ENCODE data around the gene ATOH8.
"Not testable (repeated sequence)": the region's sequence is repeated elsewhere in the genome, so short reads cannot be mapped to it uniquely, and the experiment has no call there.

The ATOH8 gene

DNA sequence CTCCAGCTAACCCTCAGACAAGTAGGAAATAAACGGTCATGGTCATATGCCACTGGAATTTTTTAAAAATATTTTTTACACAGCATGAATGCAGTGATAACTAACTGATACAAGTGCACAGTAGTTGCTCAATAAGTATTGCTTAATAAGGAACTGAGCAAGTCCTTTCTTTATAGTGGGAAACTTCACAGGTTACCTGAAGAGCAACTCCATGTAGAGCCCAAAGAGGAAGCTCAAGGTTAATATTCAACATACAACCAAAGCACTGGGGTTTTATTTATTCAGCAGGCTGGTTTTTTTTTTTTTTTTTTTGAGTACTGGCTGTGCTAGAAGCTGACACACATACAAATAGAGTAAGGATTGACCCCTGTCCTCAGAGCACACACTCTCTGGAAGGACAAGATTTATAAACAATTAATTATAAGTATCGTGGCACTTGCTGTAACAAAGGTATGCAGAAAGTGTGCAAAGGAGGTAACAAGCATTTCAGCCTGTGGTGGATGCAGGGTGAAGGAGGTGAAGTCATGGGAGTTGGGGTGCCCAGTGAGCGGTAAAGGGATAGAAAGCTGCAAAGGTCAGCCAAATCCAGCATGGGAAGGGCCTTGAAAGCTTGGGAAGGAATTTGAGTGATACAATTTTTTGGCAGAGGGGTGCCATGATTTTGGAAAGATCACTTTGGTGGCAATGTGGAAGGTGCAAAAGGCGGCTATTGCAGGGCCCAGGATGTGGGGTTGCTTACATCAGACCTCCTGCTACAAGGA is 52.7 kb downstream of the ATOH8 start:
- DNase-seq = no peak

DNA sequence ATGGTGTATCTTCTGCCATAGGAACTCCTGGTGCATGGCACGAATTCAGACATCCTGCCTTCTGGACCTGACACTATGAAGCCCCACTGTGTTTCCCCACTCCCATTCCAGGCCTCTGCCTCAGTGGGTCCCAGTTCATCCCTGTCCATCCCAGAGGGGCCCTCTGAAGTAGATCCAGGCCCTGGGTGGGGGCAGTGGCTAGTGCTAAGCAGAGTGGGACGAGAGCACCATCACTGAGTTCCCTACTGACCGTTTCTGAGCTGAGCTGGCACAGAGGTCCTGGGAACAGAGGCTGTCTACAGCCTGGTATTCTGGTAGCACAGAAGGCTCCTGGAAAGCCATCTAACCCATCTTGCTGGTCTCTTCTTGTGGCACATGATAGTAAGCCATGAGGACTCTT is 54.0 kb downstream of the ATOH8 start:
- DNase-seq = no peak

DNA sequence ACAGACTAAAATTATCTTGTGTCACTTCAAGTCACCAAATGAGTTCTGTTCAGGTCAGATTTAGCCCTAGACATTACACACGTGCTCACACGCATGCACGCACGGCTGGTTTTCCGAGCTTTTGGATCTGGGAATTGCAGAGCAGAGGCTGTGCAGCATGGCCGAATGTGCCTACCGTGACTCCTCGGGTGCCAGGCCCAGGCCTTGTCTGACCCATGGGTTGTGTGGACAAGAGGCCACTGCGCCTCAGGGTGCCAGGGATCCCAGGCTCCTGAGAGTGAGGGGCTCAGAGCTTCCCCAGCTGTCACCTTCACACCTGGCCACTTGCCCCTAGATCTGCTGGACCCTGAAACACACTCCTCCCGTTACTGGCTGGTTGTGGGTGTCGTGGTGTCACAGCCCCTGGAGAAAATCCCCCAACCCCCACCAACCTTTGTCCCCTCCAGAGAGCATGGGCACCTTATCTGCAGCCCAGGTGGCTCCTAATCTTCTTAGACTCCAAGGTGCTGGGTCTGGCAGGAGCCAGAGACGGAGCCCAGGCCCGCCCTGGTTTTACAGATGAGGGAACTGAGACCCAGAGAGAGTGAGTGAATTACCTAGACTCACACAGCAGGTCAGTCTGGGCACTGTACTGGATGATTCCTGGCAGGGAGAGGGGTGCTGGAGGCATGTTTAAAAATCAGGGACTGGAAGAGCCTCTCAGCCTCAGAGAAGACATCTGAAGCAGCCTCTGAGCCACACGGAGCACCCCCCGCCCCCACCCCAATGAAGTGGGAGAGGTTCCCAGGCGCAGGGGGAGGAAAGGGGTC is 56.8 kb downstream of the ATOH8 start:
- DNase-seq = no peak

DNA sequence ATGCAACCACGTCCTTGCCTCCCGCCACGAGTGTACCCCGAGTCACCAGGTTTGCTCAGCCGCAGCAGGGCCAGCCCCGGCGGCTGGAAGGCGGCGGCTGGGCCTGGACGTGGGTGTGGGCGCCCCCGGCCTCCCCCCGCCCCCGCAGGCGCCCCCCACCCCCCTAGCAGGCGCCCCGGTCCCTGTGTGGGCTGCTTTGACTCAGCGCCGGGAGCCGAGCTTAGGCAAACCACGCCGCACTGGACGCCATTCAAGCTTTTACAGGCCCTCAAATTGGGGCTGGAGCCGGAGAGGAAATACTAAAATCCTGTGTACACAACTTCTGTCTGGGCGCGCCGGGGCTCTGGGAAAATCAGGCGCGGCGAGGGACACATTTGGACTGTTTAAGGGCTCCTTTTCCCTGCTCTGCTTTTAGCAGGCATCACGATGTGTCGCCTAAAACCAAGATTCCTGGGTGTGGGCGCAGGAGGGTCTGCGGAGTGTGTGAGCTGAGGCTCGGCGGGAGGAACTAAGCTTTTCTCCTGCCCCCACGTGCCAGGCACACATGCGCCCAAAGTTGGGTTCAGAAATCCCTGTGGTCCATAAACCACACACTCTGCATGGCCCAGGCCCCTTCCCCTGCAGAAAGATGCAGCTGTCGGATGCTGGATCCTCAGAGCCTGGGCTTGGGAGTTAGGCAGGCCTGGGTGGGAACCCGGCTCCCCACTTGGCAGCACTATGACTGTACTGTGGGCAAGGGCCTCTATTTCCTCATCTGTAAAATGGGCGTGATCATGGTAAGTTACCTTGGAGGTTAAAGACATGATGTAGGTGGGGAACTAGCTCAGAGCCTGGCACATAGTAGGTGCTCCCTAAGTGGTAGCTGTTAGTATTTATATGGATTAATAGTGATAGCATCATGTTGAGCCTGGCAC is 57.6 kb downstream of the ATOH8 start:
- DNase-seq = peak; percentile 85

DNA sequence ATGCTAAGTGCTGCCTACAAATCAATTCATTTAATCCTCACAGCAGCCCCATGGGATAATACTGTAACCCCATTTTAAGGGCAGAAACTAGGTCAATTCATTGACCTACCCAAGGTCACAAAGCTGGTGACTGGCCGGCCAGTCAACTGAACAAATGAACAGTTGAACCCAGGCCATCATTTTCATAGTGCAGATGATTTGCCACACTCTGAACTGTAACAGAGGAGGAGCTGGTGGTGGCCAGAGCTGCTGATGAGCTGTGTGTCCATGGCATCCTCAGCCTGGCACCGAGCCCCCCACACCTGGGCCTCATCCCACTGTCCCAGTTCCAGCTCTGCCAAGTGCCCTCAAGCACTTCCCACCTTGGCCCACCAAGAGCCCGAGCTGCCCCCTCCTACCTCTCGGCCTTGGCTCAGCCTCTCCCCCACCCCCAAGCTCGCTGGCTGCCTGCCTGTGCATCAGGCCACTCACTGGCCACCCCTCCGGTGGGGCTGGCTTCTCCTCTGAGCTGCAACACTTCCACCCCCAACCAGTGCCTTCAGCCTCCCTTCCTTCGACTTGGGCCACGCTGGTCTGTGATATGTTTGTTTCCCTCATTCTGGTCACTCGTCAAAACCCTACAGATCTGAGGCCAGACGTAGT is 58.4 kb downstream of the ATOH8 start:
- no peak for DNase-seq

DNA sequence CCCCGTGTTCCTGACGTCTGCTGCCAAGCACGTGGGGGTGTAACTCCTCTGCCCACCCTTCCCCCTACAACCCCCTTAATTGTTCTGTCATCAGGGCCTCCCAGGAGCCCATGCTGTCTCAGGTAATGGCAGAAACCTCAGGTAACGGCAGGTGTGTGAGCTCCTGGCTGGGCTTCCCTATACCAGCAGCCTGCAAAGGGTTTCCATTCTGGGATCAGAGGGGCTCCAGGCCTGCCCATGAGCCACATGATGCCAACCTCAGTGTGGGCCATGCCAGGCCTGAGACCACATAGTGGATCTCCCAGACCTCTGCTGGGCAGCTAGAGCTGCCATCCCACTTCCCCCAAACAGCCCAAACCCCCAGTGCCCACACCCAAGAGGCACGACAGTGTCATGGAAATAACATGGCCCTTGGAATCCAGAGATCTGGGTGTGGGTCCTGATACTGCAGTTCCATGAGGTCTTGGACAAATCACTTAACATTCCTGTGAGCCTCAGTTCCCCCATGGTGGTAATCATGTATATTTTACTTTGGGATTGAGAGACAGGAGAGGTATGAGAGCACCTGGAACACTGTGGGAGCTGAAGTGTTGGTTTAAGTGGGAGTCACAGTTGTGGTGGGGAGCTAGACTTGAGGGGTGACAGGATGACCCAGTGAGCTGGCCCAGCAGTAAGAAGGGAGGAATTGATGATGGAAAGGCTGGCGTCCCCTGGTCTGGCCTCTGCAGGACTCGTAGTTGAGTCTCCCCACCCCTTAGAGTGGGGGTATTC is 59.6 kb downstream of the ATOH8 start:
- no peak for DNase-seq

DNA sequence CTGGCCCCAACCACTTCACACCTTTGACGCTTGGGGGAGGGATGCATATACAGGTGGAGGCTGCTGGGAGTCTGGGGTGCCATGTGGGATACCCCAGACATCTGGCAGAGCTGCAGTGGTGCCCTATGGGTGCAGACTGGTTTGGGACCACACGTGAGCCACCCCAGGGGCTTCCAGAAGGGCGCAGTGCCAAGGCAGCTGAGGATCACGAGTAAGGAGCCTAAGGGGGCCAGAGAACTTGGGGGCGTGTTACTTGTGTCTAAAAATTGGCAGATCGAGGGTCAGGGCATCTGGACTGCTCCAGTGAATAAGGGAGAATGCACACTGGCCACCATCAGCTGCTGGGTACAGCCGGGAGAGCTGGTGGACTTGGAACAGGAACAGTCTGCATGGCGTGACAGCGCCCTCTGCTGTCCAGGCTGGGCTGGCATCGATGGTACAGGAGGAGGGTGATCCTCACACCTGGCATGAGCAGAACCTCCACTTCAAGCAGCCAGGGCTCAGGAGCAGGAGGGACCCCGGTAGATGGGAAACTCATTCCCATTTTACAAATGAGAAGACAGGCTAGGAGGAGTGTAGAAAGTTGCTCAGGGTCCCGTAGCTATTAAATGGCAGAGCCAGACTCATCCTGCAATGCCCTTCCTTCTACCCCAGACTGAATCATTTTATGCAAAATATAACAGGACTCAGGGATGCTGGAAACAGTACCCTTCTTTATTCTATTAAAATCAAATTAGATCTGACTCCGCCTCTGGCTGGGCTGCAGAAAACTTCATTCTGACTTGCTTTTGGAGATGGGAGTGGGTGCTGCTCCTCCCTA is 60.4 kb downstream of the ATOH8 start:
- peak; percentile 84 for DNase-seq

DNA sequence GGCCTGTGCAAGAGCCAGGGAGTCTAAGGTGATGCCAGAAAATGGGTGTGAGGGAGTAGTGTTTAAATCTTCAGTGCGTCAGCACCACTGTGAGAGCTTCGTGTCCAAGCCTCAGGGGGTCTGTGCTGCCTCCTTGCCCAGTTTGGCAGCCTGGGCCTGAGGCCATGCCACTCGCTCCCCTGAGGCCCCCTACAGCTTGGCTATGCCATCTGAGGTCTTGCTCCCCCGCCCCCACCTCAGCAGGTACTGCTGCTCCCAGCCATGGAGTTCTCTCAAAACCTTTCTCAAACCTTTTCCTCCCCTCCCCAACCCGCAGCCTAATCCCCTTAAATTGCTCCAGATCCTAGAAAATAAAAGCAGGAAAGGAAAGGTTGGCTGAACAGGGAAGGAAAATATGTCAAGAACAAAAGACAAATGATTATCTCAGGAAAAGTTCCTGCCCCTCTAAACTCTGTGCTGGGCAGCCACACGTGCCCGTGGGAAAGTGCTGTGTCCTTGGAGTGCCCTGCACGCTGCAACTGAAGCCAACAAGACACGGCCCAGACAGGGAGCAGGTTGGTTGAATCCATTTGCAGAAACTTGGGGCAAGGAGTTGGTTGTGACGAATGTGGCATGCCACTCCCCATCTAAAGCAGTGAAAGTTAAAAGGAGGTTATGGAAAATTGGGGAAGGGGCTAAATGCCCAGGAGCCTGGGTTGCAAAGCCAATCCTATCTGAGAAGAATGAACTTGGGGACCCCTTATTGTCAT is 61.2 kb downstream of the ATOH8 start:
- no peak for DNase-seq

DNA sequence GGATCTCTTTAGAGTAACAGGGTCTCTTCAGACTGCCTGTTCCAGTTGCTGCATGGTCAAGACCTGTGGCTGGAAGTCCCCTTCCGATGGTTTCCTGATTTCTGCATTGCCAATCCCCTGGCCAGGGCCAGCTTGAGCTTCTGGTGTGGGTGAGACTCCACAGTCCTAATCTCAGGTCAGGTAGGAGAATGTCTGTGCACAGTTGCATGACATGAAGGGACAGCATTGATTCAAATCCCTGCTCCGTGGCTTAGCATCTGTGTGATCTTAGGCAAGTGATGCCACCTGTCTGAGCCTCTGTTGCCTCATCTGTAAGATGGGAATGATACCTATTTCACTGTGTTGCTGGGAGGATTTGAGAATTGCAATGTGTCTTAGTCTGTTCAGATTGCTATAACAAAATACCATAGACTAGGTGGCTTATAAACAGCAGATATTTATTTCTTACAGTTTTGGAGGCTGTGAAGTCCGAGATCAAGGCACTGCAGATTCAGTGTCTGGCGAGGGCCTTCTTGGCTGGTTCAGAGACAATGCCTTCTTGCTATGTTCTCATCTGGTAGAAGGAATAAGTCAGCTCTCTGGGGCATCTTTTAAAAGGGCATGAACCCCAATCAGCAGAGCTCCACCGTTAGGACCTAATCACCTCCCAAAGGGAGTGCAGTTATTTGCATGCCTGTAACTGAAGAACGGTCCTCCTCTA is 66.2 kb downstream of the ATOH8 start:
- no peak for DNase-seq

DNA sequence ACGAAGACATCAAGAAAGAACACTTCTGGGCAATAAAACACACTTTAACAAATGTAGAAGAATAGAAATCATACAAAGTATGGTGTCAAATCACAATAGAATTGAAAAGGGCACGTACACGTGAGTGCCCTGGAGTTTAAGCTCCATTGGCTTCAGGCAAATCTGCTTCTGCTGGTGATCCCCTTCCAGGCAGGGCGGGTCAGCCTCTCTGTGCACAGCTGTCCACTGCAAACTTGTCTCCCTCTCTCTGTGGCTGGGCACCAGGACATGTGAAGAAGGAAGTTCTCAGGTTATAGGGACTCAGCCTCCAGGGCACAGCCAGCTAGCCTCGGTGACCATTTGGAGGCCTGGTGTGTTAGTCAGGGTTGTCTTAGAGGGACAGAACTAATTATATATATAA is 69.0 kb downstream of the ATOH8 start:
- no peak for DNase-seq

DNA sequence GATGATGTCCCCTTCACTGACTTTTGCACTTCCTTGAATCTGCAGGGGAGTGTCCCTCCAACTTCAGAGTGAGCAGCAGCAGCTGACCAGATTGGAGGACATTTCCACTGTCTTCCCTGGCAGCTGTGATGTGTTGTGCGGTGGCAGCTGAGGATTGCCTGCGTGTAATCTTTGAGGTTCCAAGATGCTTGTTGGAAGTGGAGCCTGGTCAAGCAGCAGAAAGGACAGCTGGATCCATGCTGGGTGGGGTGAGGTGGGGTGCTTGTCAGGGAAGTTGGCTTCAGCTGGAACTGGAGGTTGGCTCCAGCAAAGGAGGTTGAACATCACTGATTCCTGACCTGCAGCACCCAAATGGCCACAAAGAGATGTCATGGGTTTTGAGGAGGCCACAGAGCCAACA is 70.2 kb downstream of the ATOH8 start:
- no peak for DNase-seq

DNA sequence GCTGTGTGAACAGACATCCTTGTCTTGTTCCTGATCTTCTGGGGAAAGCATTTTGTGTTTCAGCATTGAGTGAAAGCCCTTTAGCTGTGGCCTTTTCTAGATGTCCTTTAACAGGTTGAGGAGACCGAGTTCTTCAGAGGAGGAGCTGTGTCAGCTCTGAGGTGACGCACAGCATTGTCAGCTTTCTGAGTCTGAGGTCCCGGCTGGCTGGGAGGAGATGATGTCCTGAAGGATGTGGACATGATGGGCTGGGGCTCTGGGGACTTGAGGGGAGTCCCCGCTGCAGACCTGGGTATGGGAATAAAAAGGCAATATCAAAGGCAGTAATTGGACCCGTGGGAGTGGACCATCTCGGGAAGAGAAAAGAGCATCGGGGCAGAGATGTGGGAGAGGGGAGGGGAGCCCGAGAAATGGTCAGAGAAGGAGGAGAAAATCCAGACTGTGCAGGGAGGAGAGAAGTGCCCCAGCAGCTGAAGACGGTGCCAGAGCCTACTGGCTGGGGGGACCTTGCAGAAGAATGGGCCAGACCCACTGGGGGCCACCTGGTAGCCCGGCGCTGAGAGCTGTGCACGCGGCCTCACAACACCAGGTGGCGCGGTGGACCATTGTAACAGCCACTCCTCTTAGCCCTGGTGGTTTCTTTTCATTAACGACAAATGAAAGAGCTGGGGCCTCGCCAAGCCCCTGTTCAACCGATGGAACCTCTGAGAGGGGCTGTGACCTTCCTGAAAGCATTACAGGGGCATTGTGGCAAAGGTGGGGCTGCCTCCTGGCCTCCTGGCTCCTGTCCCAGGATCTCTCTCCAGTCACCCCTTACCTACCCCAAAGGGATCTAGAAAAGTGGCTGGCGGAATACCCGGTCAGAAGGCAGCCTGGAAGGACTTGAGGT is 73.4 kb downstream of the ATOH8 start:
- DNase-seq = peak; percentile 70

DNA sequence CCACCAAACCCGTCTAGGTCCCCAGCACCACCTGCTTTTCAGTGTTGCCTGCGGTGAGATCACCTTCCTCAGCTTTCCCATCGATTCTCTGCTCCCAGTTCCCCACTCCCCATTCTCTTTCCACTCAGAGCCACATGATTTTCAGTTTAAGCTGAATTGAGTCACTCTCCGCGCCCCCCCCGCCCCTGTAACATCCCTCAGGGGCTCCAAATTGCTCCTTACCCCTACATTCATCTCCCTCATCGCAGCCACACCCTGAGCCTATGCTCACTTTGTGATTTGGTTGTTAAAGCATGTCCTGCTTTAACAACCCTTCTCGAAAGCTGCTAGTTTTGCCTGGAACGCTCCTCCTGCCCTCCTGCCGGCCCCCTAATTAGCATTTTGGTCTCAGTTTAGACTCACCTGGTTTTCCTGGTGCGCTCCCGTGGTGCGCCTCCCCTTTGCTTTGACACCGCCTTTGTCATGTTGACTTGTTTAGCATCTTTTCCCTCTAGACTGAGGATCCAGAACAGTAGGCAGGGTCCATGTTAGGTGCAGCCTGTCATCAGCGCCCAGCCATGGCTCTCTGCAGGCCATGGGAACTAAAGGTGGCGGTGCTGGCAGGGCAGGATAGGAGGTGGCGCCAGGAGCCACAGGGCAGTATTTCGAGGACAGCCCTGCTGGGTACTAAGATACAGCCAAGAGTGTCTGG is 74.2 kb downstream of the ATOH8 start:
- no peak for DNase-seq

DNA sequence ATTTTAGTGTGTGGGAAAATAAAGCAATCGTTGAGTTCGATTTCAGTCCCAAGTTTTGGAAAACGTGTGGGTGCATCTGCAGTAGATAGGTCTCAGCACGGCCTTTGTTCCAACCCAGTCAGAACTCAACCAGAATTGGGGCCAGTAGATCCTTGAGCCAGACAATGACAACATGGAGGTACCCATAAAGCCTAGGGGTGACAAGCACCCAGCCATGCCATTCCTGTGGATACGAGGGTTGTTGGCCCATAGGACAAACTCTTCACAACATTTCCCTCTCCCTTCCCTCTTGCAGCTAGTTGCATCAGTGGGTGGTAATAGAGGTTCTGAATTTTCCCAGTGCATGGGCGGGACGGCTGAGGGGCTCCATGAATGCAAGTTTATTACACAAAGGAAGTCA is 74.9 kb downstream of the ATOH8 start:
- peak; percentile 59 for DNase-seq

DNA sequence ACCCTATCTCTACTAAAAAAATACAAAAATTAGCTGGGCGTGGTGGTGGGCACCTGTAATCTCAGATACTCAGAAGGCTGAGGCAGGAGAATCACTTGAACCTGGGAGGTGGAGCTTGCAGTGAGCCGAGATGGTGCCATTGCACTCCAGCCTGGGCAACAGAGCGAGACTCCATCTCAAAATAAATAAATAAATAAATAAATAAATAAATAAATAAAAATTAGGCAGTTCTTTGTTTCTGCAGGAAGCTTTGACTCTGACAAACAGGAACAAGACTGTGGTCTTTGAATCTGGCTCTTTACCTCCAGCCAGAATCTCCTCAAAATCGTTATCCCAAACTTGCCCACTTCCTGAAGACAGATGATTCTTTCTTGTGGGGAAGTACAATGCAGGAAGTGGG is 75.6 kb downstream of the ATOH8 start:
- not testable (repeated sequence) for DNase-seq

DNA sequence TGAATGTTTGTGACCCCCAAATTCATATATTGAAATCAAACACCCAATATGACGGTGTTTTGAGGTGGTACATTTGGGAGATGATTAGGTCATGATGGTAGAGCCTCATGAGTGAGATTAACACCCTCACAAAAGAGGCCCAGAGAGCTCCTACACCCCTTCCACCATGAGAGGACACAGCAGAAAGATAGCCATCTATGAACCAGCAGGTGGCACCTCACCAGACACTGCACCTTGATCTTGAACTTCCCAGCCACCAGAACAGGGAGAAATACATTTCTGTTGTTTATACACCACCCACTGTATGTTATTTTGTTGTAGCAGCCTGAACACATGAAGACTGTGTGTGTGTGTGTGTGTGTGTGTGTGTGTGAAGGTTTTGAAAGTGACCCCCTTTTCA is 76.9 kb downstream of the ATOH8 start:
- DNase-seq = no peak

DNA sequence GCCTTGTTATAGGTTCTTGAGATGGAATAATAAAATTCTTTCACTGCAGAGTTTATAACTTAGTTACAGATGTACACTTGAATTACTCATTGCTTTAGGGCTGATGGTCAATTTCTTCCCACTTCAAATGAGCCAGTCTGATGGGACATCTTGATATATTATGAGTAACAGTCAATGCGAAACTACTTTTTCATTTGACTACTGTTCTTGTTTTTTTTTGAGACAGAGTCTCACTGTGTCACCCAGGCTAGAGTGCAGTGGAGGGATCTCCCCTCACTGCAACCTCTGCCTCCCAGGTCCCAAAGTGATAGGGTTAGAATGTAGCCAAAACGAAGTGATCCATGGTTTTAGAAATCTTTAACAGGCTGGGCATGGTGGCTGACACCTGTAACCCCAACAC is 77.9 kb downstream of the ATOH8 start:
- DNase-seq = no peak

DNA sequence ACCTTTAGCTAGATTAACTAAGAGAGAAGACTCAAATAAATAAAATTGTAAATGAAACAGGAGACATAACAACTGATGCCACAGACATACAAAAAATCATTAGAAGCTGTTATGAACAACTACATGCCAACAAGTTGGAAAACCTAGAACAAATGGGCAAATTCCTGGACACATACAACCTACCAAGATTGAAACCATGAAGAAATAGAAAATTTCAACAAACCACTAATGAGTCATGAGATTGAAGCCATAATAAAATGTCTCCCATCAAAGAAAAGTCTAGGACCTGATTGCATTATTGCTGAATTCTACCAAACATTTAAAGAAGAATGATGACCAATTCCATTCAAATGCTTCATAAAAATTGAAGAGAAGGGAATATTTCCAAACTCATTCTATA is 80.7 kb downstream of the ATOH8 start:
- DNase-seq = peak; percentile 53
